GM18868 (cell line): ENCODE data around the gene BABAM2.
"Not testable (repeated sequence)": the region's sequence is repeated elsewhere in the genome, so short reads cannot be mapped to it uniquely, and the experiment has no call there.

Experiments
- ATAC-seq: cut with Tn5 transposase; IDR thresholded peaks from one replicate; pipeline ENCODE4 v1.9.1; 2021; ENCODE audit warnings: mild to moderate bottlenecking, moderate library complexity; ENCODE audit not compliant: unreplicated experiment

Gene BABAM2

GRCh38 chr2:28226558-28226957, 336.0 kb downstream of the BABAM2 start:
- no peak for ATAC-seq

GRCh38 chr2:28227498-28227897, 337.0 kb downstream of the BABAM2 start:
- no peak for ATAC-seq

GRCh38 chr2:28228434-28228995, 338.0 kb downstream of the BABAM2 start:
- no peak for ATAC-seq

GRCh38 chr2:28231110-28231631, 340.6 kb downstream of the BABAM2 start:
- no peak for ATAC-seq

GRCh38 chr2:28232295-28232694, 341.8 kb downstream of the BABAM2 start:
- ATAC-seq, result no peak

GRCh38 chr2:28233164-28233676, 342.7 kb downstream of the BABAM2 start:
- ATAC-seq, result no peak

GRCh38 chr2:28234807-28235206, 344.3 kb downstream of the BABAM2 start:
- no peak for ATAC-seq

GRCh38 chr2:28239207-28239606, 348.7 kb downstream of the BABAM2 start:
- ATAC-seq, result no peak

- no peak for ATAC-seq
These were observed 350.4 kb downstream of the BABAM2 start for GRCh38 chr2:28240937-28241336.

GRCh38 chr2:28247290-28247689, 356.8 kb downstream of the BABAM2 start:
- ATAC-seq, result no peak

- ATAC-seq, result no peak
These were observed 357.2 kb downstream of the BABAM2 start for GRCh38 chr2:28247734-28248133.

GRCh38 chr2:28248511-28248910, 358.0 kb downstream of the BABAM2 start:
- ATAC-seq, result no peak

GRCh38 chr2:28250006-28250405, 359.5 kb downstream of the BABAM2 start:
- no peak for ATAC-seq

GRCh38 chr2:28251337-28251736, 360.8 kb downstream of the BABAM2 start:
- ATAC-seq, result no peak

GRCh38 chr2:28252311-28252710, 361.8 kb downstream of the BABAM2 start:
- ATAC-seq, result peak; percentile 84

- no peak for ATAC-seq
These were observed 363.0 kb downstream of the BABAM2 start for GRCh38 chr2:28253543-28253942.

- ATAC-seq, result not testable (repeated sequence)
These were observed 364.7 kb downstream of the BABAM2 start for GRCh38 chr2:28255231-28255630.

GRCh38 chr2:28257182-28257581, 366.7 kb downstream of the BABAM2 start:
- no peak for ATAC-seq

- ATAC-seq, result not testable (repeated sequence)
These were observed 368.7 kb downstream of the BABAM2 start for GRCh38 chr2:28259226-28259625.

GRCh38 chr2:28263690-28264089, 373.2 kb downstream of the BABAM2 start:
- ATAC-seq, result no peak

- ATAC-seq, result no peak
These were observed 376.8 kb downstream of the BABAM2 start for GRCh38 chr2:28267282-28267681.

- no peak for ATAC-seq
These were observed 377.9 kb downstream of the BABAM2 start for GRCh38 chr2:28268386-28268785.
